ENCODE measurements around the gene TNS4.
"Not testable (repeated sequence)": the region's sequence is repeated elsewhere in the genome, so short reads cannot be mapped to it uniquely, and the experiment has no call there.

Gene TNS4, protein sequence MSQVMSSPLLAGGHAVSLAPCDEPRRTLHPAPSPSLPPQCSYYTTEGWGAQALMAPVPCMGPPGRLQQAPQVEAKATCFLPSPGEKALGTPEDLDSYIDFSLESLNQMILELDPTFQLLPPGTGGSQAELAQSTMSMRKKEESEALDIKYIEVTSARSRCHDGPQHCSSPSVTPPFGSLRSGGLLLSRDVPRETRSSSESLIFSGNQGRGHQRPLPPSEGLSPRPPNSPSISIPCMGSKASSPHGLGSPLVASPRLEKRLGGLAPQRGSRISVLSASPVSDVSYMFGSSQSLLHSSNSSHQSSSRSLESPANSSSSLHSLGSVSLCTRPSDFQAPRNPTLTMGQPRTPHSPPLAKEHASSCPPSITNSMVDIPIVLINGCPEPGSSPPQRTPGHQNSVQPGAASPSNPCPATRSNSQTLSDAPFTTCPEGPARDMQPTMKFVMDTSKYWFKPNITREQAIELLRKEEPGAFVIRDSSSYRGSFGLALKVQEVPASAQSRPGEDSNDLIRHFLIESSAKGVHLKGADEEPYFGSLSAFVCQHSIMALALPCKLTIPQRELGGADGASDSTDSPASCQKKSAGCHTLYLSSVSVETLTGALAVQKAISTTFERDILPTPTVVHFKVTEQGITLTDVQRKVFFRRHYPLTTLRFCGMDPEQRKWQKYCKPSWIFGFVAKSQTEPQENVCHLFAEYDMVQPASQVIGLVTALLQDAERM

DNA sequence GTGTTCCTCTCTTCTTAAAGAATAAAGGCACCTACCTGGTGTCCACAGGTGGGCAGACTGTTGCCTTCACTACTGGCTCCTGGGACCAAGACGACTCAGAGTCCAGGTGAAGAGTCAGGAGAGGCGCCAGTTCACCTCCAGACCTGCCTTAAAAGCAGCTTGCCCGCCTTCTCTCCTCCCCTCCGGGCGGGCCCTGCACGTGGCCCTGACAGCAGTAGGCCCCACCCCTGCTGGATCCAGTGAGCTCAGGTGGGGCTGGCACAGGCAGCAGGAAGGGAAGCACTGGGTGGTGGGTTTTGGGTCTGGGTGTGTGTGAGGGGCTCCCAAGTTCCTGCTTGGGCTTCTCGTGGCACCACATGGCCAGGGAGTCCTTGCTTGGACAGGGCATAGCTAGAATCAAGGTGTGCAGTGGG, at the start of gene TNS4:
Gene TNS4, minus strand, starts transcription at position 125 of the 413 bp plus-strand sequence. CDS start 5,198 bp downstream, outside the sequence.
- DNase-seq (ENCODE audit: low read depth in 3 of 3, low spot score in 1 of 3), result no peak

DNA sequence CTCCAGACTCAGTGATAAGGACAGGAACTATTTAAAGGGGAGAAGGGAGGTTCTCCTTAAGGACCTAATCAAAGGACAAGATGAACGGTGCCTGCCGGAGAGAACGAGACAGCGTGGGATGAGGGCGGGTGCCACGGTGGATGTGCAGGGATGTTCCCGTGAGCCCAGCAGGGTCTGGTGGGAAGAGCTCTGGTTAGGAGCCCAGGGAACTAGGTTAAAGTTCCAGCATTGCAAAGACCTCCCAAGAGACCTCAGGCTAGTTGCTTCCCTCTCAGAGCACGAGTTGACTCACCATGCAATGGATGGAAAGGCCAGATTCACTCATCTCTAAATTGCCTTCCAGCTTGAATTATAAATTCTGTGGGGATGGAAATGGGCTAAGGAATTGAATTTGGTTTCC, 49.2 kb upstream of the TNS4 start:
- DNase-seq (ENCODE audit: low read depth in 3 of 3, low spot score in 1 of 3), result no peak

DNA sequence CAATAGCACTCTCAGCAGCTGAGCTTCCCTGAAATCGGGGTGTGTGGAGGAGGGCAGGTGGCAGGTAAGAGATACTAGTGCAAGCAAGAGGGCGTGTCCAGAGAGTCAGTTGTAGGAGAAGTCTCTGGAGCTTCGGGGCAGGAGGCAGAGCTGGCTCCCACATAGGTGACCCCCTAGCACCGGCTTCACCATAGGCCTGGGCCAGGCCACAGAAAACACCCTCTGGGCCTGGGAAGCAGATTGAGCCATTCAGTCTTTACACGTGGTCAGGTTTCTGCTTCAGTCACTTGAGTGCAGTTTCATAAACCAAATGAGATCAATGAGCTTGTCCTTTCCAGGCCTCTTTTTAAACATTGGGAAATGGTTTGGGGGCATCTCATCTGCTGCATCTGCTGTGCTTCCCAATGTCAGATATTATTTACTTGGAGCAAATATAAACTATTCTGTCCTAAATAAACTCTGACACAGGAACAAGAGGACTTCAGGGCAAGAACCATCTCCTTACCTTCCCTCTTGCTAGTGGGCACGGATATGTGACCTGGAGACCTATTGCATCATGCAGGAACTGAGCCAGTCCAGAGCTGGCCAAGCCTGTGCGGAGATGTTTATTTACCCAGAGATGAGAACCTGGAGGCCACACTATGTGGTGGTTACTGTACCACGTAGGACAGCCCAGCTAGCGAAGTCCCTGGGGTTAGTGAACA, 47.7 kb upstream of the TNS4 start:
- DNase-seq (ENCODE audit: low read depth in 3 of 3, low spot score in 1 of 3), result no peak

DNA sequence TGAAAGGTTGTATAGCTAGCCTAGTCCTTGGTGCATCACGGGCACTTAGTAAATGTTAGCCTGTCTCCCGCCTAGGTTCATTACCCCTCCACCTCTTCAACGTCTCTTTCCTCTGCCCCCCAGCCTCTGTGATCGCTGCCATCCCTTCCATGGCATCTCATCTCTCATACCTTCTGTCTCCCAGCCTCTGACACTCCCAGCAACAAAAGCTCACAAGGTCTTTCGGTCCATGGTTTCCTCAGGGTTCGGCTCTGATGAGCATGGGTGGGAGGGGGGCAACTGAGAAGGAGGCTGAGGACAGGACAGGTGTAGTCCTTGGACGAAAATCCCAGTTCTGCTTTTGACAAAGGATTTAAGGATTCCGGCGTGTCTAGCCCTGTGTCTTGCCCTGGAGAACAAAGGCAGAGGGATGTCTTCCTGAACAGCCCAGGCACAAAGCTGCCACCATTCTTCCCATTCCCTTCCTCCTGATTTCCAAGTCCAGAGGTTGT, 47.1 kb upstream of the TNS4 start:
- no peak for DNase-seq (ENCODE audit: low read depth in 3 of 3, low spot score in 1 of 3)

DNA sequence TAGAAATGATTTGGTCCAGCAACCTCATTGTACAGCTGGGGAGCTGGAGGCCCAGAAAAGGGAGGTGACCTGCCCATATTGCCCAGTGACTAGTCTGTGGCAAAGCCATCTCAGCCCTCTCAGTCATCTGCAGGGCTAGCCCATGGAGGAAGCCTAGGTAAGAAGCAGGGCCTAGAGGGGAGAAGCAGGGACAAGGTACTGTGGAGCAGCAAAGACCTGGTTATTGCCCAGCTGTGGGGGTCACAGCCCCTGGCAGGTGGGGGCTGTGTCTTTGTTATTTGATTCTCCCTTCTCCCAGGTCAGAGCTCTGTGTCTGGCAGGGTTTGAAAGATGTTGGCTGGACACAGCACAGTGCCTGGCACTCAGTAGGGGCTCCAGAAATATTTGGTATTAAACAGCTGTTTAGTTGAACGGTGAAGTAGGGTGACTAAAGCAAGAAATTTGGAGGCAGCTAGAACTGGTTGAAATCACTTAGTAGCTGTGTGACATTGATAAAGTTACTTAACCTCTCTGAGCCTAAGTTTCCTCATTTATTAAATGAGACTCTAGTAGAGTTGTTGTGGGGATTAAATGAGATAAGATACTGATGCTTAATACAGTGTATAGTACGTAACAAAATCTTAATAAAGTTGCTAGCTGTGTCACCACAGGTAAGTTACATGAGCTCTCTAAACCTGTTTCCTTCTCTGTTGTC, 46.5 kb upstream of the TNS4 start:
- DNase-seq (ENCODE audit: low read depth in 3 of 3, low spot score in 1 of 3), result no peak

DNA sequence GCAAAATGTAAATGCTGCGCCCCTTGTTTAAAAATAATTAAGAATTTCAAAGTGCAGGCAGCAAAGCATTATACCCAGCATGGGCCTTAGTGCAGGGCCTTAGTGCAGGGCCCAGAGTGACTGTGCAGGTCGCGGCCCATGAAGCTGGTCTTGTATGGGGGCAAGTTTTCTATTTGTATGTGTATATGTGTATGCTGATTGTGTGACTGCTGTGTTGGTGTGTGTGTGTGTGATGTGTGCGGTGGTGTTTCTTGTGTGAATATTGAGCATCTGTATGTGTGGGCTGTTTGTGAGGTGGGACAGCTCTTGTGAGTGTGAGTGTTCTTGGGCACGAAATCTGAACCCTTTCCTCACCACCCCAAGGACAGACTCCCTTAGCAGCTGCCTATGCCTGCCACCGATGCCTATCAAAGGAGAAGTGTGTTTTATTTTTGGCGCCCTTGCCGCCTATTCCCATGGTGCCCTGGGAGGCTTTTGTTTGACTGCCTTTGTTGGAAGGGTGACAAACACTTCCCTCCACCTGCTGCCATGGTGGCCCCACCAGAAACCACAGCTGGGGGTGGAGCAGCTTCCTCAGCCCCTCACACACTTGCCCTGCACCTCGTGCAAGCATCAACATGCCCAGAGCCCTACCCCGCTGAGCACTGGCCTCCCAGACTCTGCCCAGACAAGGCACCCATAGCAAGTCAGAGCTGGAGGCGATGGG, 45.8 kb upstream of the TNS4 start:
- no peak for DNase-seq (ENCODE audit: low read depth in 3 of 3, low spot score in 1 of 3)

DNA sequence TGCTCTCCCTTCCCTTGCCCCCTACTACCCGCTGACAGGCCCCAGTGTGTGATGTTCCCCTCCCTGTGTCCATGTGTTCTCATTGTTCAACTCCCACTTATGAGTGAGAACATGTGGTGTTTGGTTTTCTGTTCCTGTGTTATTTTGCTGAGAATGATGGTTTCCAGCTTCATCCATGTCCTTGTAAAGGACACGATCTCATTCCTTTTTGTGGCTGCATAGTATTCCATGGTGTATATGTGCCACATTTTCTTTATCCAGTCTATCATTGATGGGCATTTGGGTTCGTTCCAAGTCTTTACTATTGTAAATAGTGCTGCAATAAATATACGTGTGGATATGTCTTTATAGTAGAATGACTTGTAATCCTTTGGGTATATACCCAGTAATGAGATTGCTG, 45.1 kb upstream of the TNS4 start:
- DNase-seq (ENCODE audit: low read depth in 3 of 3, low spot score in 1 of 3), result not testable (repeated sequence)

DNA sequence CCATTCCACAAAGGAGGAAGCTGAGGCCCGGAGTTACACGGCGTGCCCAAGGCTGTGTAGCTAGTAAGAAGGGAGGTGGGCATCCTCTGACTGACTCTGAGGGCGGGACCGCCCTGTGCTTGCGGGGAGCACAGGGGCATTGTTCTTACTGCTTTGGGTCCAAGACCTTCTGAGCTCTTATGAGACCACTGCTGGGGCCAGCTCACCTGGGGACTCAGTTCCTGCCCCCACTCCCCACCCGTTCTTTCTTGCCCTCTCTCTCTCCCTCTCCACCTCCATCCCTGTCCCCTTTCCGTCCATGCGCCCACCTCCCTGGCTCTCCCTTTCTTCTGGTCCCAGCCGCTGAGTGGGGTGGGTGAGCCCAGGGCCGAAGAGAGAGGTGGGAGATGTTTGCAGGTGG, 44.2 kb upstream of the TNS4 start:
- no peak for DNase-seq (ENCODE audit: low read depth in 3 of 3, low spot score in 1 of 3)

DNA sequence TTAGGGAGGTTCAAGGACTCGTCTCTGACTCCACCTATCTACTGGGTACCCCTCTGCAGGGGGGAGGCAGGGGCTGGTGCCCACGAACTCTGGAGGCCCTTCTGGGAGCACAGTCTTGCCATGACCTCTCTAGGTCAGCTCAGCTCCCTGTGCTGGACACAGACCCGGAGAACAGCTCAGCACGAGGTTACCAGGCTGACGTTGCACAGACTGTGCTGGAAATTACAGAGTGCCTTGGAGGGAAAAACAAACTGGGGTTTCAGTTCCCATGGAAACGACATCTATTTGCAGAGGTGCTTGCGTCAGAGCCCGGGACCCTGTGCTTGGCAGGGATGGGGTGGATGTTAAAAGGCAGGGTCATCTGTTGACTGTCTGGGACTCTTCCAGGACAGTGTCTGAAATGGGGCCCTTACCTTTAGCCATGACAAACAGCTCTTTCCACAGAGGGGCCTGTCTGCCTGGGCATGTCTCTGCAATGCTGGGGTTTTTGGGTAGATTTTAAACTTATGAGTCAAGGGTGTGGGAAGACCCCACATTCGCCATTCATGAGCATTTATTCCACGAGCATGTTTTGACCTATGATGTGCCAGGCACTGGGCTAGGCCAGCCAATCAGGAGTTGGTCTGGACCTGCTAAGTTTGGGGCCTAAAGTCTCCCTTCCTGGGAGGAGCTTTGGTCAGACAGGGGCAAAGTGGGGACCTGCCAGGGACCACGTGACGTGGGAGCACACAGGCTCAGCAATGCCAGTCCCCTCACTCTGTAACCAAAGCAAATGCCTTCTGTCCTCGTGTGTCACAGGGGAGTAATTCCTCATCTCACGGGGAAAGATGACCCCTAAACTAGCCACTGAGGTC, 41.4 kb upstream of the TNS4 start:
- no peak for DNase-seq (ENCODE audit: low read depth in 3 of 3, low spot score in 1 of 3)

DNA sequence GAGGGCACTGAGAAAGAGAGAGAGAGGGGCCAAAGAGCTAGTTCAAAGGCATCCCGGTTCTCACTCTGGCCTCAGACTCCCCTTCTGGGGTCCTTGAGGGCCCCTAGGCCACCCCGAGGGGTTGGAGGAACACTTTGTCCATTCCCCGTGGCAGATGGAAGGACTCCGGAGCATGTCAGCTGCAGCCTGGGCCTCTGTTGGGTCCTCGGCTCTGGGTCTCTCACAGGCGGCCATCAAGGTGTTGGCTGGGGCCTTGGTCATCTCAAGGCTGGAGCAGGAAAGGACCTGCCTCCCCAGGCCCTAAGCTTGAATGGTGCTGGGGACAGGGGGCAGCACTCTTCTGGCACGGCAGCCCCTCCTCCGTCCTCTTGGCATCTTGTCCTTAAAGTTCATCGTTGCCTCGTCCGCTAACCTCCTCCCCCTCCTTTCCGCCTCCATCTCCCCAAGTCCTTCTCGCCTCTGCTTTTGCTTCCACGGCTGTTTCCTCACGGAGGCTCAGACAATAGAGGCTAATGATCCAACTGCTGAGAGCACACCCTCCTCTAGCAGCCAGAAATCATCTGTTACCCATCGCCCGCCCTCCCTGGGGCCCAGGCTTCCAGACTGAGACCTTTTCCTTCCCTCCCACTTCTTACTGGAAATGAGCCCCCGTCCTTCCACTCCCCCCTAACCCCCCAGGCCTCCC, 40.6 kb upstream of the TNS4 start:
- DNase-seq (ENCODE audit: low read depth in 3 of 3, low spot score in 1 of 3), result no peak

DNA sequence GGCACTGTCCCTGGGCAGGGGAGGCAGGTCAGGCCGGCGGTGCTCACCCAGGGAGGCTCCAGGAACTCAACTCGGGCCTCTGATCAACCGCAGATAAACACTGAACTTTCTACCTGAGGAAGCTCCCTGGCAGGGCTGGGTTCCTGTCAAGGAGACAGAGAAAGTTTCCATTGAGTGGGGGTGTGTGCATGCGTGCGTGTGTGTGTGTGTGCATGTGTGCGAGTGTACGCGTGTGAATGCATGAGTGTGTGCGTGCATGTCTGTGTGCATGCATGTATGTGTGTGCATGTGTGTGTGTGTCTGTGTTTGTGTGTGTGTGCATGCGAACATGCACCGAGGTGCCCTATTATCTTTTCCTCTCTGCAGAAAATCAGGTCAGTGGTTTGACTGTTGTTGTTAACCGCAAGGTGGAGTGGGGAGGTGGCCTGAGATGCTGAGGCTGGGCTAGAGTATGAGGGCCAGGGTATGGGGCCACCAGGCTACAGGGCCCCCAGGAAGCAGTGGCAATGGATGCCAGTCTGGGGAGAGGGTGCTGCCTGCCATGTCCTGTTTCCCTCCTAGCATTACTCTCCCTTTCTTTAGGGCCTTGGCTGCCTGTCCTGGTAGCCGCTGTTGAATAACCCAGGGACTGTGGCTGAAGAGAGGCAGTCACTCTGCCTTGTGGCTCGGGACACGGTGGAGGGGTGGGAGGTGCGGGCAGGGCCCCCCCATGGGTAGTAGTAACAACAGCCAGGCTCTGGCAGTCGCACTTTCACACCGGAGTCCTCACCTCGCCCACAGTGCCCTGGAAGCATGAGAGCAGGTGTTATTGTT, 39.8 kb upstream of the TNS4 start:
- no peak for DNase-seq (ENCODE audit: low read depth in 3 of 3, low spot score in 1 of 3)

DNA sequence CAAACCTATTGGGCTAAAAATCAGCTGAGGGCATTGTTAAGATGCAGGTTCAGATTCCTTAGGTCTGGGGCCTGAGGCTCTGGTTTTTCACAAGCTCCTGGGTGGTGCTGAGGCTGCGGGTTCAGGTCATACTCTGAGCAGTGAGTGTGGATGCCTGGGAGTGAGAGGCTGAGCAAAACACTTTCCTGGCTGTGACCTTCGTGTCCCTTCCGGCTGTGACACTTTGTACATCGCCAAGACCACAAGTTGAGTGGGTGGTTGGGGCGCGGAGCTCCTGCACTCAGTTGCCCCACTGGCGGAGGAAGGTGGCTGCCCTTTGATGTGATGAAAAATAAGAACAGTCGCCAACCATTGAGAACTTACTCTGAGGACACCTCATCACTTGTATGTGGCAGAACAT, 39.0 kb upstream of the TNS4 start:
- no peak for DNase-seq (ENCODE audit: low read depth in 3 of 3, low spot score in 1 of 3)

DNA sequence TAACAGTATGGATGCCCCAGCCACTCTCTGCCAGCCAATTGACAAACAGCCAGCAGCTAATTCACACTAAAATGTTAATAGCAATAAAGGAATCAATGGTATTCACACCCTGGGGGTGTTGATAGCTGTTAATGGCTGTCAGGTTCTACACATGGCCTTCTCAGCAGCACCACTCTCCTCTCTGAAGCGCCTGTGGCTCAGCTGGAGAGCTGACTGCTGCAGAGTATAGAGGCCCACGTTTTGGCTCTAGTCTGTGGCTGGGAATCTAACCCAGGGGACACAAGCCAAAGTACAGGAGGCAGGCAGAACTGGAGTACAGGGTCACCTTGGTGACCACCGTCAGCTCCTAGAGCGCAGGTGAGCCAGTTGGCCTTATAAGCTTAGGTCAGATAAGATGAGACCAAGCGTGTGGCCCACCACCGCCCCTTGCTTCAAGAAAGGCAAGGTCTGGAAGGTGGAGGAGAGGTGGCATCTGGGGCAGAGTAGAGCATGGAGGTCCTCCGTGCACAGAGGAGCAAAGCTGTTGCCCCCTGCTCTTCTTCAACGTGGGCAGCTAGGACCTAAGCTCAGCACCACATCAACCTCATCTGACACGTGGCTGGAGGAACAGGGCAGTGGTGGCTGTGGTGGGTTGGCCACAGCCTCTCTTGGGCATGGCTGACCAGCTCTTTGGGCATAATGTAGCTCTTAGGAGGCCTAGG, 38.4 kb upstream of the TNS4 start:
- no peak for DNase-seq (ENCODE audit: low read depth in 3 of 3, low spot score in 1 of 3)

DNA sequence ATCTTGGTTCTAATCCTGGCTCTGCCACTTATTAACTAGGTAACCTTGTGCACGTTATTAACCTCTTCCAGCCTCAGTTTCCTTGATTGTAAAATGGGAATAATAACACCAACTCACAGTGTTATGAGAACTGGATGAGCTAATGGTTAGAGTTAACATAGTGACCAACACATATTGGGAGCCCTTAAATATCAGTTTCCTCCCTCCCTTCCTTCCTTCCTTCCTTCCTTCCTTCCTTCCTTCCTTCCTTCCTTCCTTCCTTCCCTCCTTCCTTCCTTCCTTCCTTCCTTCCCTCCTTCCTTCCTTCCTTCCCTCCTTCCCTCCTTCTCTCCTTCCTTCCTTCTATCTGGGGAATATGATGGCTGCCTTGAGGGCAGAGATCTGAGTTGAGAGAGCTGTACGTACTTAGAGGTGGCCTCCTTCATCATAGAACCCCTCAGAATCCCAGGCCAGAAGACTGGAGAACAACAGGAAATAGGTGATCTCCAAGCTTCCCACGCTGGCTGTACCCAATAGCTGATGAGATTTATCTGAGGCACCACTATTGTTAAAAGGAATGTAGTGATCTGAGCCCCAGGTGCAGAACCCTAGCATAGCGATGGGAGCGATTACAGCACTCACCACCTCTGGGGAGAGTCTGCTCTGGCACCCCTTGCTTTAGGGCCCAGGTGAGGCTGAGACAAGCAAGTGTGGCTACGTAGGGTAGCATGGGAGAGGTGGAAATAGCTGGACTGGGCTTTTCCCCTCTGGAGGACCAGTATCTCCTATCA, 37.7 kb upstream of the TNS4 start:
- DNase-seq (ENCODE audit: low read depth in 3 of 3, low spot score in 1 of 3), result no peak

DNA sequence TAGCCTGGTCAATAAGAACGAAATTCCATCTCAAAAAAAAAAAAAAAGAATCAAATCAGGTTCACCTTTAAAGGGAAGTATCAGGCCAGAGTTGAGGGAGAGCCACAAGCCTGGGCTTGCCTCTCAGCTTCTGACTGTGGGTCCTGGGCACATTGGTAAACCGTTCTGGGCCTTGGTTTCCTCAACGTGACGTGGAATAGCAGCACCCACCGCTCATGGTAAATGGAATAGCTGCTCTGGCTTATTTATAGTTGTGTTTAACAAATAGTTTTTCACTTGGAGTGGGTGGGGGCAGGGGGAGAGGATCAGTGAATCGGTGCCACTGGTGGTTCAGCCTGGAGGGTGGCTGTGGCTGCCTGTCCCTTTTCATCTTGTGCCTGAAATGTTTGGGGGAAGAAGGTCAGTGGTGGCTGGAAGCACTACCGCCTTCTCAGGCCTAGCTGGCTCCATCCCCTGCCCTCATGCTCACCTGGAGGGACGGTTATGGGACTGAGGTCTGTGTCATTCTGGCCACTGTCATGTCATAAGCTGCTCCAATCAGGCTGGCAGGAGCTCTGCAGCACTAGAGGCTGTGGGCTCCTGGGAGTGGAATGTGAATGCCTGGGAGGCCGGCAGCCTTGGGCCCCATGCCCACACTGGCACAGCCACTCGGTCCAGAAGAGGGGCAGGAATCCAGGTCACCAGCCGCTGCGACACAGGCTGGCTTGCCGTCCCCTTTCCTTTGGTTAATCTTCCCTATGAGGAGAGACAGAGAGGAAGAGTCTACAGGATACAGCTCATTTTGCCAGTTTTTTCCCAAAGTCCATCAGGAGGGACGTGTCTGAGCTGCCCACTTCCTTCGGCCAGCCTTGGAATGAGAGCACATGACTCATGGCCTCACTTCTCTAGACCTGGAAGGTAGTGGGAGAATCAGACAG, 36.9 kb upstream of the TNS4 start:
- no peak for DNase-seq (ENCODE audit: low read depth in 3 of 3, low spot score in 1 of 3)
